Measurements from ENCODE around the gene PPCDC. TPM values are rescaled to one million over a fixed set of nuclear protein-coding genes. Genes with fewer than 3 reads are reported as not detected.

PPCDC gene
- total and polyA plus RNA-seq, 10 of the 15 experiments (the other 5 are each of a cell fraction or from before 2014, with no cell fraction given): 32.5 to 135 (median 55.0) TPM

DNA sequence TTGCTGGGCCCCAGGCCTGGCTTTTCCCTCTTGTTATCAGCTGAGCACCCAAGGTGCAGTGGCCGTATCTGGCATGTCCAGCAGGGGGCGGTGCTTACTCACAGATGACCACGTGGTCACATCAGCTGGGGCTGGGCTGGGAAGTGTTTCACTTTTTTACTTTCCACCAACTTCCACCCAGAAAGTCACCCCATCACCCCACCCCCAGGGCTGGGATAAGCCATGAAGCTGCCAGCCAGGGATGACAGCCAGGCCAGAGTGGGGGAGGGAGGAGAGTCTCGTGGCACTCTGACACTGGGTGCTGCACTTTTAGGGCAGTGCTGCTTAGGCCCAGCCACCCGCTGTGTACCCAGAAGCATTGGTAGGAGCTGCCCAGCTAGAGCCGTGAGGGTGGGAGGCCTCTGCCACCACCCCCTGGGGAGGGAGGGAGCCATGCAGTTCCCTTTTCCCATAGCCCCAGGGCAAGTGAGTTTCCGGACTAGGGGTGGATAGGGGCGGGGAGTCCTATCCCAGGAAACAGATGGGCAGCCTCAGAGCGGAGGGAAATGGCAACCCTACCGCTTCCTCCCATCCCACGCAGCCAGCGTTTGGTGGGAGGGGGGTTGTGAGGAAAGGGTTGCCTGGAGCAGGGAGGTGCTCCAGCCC, 6.1 kb downstream of the PPCDC start (continued):
- no peak for TF ChIP-seq SREBF2 (IDR thresholded peaks at IDR 0.05; ENCODE audit: low read length)
- TF ChIP-seq, protein P1, sequence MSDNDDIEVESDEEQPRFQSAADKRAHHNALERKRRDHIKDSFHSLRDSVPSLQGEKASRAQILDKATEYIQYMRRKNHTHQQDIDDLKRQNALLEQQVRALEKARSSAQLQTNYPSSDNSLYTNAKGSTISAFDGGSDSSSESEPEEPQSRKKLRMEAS (IDR thresholded peaks at IDR 0.05; ENCODE audit: low read depth, low read length): peak; percentile 63; the same call in 1 of the 2 replicates
- TF ChIP-seq CEBPB (IDR thresholded peaks at IDR 0.05; ENCODE audit: borderline replicate concordance in 1 of 2, low read depth in 2 of 2, low read length in 2 of 2): no peak
- TF ChIP-seq SP1 (IDR thresholded peaks at IDR 0.05; ENCODE audit: low read depth, low read length): no peak
- no peak for TF ChIP-seq MTA2 (IDR thresholded peaks at IDR 0.05; ENCODE audit: low read depth)
- TF ChIP-seq TBL1XR1 (IDR thresholded peaks at IDR 0.05; ENCODE audit: low read depth, low read length): no peak
- TF ChIP-seq FOS (IDR thresholded peaks at IDR 0.05; ENCODE audit: borderline replicate concordance, extremely low read depth, insufficient read length): no peak
- no peak for TF ChIP-seq ZBTB11 (CRISPR knock-in tag; IDR thresholded peaks at IDR 0.05)
- TF ChIP-seq USF2 (IDR thresholded peaks at IDR 0.05; ENCODE audit: borderline replicate concordance, low read depth, low read length): peak; percentile 28; the same call in 1 of the 2 replicates
- TF ChIP-seq, protein P2, sequence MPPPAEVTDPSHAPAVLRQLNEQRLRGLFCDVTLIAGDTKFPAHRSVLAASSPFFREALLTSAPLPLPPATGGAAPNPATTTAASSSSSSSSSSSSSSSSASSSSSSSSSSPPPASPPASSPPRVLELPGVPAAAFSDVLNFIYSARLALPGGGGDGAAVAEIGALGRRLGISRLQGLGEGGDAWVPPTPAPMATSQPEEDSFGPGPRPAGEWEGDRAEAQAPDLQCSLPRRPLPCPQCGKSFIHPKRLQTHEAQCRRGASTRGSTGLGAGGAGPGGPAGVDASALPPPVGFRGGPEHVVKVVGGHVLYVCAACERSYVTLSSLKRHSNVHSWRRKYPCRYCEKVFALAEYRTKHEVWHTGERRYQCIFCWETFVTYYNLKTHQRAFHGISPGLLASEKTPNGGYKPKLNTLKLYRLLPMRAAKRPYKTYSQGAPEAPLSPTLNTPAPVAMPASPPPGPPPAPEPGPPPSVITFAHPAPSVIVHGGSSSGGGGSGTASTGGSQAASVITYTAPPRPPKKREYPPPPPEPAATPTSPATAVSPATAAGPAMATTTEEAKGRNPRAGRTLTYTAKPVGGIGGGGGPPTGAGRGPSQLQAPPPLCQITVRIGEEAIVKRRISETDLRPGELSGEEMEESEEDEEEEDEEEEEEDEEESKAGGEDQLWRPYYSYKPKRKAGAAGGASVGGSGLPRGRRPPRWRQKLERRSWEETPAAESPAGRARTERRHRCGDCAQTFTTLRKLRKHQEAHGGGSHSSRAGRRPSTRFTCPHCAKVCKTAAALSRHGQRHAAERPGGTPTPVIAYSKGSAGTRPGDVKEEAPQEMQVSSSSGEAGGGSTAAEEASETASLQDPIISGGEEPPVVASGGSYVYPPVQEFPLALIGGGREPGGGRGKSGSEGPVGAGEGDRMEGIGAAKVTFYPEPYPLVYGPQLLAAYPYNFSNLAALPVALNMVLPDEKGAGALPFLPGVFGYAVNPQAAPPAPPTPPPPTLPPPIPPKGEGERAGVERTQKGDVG (CRISPR knock-in tag; IDR thresholded peaks at IDR 0.05): no peak
- TF ChIP-seq HDAC6 (IDR thresholded peaks at IDR 0.05; ENCODE audit: unreplicated experiment): no peak
- TF ChIP-seq FOXM1 (IDR thresholded peaks at IDR 0.05; ENCODE audit: low read depth, low read length): 0 out of 2 replicates have a peak, but pooled peaks have one; percentile 30
- TF ChIP-seq, protein P3, sequence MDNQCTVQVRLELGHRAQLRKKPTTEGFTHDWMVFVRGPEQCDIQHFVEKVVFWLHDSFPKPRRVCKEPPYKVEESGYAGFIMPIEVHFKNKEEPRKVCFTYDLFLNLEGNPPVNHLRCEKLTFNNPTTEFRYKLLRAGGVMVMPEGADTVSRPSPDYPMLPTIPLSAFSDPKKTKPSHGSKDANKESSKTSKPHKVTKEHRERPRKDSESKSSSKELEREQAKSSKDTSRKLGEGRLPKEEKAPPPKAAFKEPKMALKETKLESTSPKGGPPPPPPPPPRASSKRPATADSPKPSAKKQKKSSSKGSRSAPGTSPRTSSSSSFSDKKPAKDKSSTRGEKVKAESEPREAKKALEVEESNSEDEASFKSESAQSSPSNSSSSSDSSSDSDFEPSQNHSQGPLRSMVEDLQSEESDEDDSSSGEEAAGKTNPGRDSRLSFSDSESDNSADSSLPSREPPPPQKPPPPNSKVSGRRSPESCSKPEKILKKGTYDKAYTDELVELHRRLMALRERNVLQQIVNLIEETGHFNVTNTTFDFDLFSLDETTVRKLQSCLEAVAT (IDR thresholded peaks at IDR 0.05): peak; percentile 77
- TF ChIP-seq ETV6 (conservative IDR thresholded peaks at IDR 0.05 in 1 of 2, IDR thresholded peaks at IDR 0.05 in 1 of 2; ENCODE audit: borderline replicate concordance in 1 of 2, low read depth in 1 of 2): no peak
- TF ChIP-seq MEF2A (IDR thresholded peaks at IDR 0.05; ENCODE audit: insufficient read depth, low read depth, low read length): 0 out of 2 replicates have a peak, but pooled peaks have one; percentile 15
- TF ChIP-seq IRF4 (IDR thresholded peaks at IDR 0.05; ENCODE audit: low read depth, low read length): 0 out of 2 replicates have a peak, but pooled peaks have one; percentile 40
- TF ChIP-seq CTCF (IDR thresholded peaks at IDR 0.05 in 2 of 3, conservative IDR thresholded peaks at IDR 0.05 in 1 of 3; ENCODE audit: control insufficient read depth in 2 of 3, extremely low read depth in 1 of 3, insufficient read depth in 1 of 3, low read depth in 3 of 3, low read length in 3 of 3): peak; percentile 89 to 97 (median 92); a peak in 5 of 6 replicates

Data from GM12878 (cell line).